Fibroblast of the aortic adventitia (primary cell): ENCODE measurements around the gene FARSA. TPM values are rescaled to one million over a fixed set of nuclear protein-coding genes. Genes with fewer than 3 reads are reported as not detected.

Source experiments
- DNase-seq: peaks from one replicate; pipeline ENCODE4 v3.0.0-alpha.2; 2010; ENCODE audit warnings: low read depth
- H3K4me3 ChIP-seq: 2 replicates; pipeline ENCODE4 v1.5.1; 2011; ENCODE audit warnings: low read depth, mild to moderate bottlenecking, control low read depth, low read length, moderate library complexity
- CTCF ChIP-seq: IDR thresholded peaks from 2 replicates; pipeline ENCODE4 v1.5.1; 2011; ENCODE audit warnings: mild to moderate bottlenecking, low read length, control low read depth, inconsistent platforms; ENCODE audit not compliant: insufficient read depth
- total RNA-seq: library from RNA; depleted of rRNA; stranded (reverse); fragments of >200 nt; gene quantifications from 2 replicates; pipeline ENCODE4 v1.2.3, GENCODE V29; 2012; ENCODE audit warnings: low replicate concordance

Gene FARSA
- total RNA-seq, 1 donor: 44.3 TPM

GRCh38 chr19:12886651-12886968 lies 46.9 kb downstream of the FARSA start:
- H3K4me3 ChIP-seq: no peak overlapping the region
- TF ChIP-seq CTCF: no peak
- DNase-seq: no peak

- no peak for DNase-seq
Measured at GRCh38 chr19:12885749-12886650, 47.5 kb downstream of the FARSA start.

GRCh38 chr19:12884926-12885748 lies 48.4 kb downstream of the FARSA start:
- peak overlapping the region; percentile 17 for H3K4me3 ChIP-seq
- peak; percentile 22 for DNase-seq
- TF ChIP-seq CTCF: peak; percentile 43

More at GRCh38 chr19:12885749-12886650, 47.5 kb downstream of the FARSA start:
- no peak for TF ChIP-seq CTCF
- H3K4me3 ChIP-seq: no peak overlapping the region

GRCh38 chr19:12884627-12884925 lies 48.9 kb downstream of the FARSA start:
- DNase-seq: no peak
- H3K4me3 ChIP-seq: no peak overlapping the region
- no peak for TF ChIP-seq CTCF

- DNase-seq: no peak
- H3K4me3 ChIP-seq: no peak overlapping the region
- no peak for TF ChIP-seq CTCF
Measured at GRCh38 chr19:12884202-12884601, 49.3 kb downstream of the FARSA start.

- DNase-seq: no peak
- no peak for TF ChIP-seq CTCF
- no peak overlapping the region for H3K4me3 ChIP-seq
Measured at GRCh38 chr19:12882589-12882988, 50.9 kb downstream of the FARSA start.
